Body of pancreas (tissue), 4 donors: Measurements from ENCODE around the gene DHX58. TPM values are rescaled to one million over a fixed set of nuclear protein-coding genes. Genes with fewer than 3 reads are reported as not detected.
A peak's percentile ranks its signal among the peaks of the same experiment; 100 is the strongest.

ENCODE experiments used
- ATAC-seq: fragments of 150-250 bp; one replicate; pipeline ENCODE4 v1.9.1; 2016
- DNase-seq, 4 donors: peaks; one replicate each; pipeline ENCODE4 v3.0.0-alpha.2; 2019
- H3K27ac ChIP-seq, 4 donors: fragments of 200-600 bp; sonication (generic); 1 replicate in 3 of 4; 2 replicates in 1 of 4; pipeline versions ENCODE4 v1.5.1 to v1.6.1; 2016 to 2019; ENCODE audit warnings: mild to moderate bottlenecking in 1 of 4, mixed read lengths in 1 of 4, moderate library complexity in 1 of 4
- H3K27me3 ChIP-seq, 2 donors: fragments of 200-600 bp; sonication (generic); one replicate each; pipeline ENCODE4 v1.6.0; 2016; ENCODE audit warnings: mild to moderate bottlenecking in 1 of 2
- H3K36me3 ChIP-seq, 2 donors: fragments of 200-600 bp; sonication (generic); replicated peaks in 1 of 2; 2 replicates each; pipeline ENCODE4 v1.5.1; 2016; ENCODE audit warnings: low read depth in 2 of 2; ENCODE audit not compliant: insufficient read depth in 1 of 2
- H3K4me1 ChIP-seq: fragments of 200-600 bp; sonication (generic); one replicate; pipeline ENCODE4 v1.6.0; 2016
- H3K4me3 ChIP-seq, 2 donors: fragments of 200-600 bp; sonication (generic); 1 replicate in 1 of 2; 2 replicates in 1 of 2; pipeline ENCODE4 v1.5.1; 2016 to 2019
- H3K9me3 ChIP-seq, 3 donors: fragments of 200-600 bp; sonication (generic); 1 replicate in 2 of 3; 2 replicates in 1 of 3; pipeline ENCODE4 v1.5.1; 2016
- POLR2A ChIP-seq, 3 donors: fragments of 450-650 bp; IDR thresholded peaks; one replicate each; pipeline ENCODE4 v1.6.1; 2016; ENCODE audit warnings: antibody characterized with exemption in 3 of 3, mild to moderate bottlenecking in 2 of 3
- WGBS, 2 donors: methylation state at CpG; one replicate each; pipeline ENCODE4 v1.1.5; 2017; 5-methylcytosine and 5-hydroxymethylcytosine counted together
- intact Hi-C: fragments of 100-400 bp; cut with DNase I; formaldehyde crosslinking; loops from one replicate; pipeline ENCODE4 v1.15.1; 2023
- total RNA-seq, 2 donors: library from RNA; depleted of rRNA; stranded (reverse); fragments of >200 nt; gene quantifications; one replicate each; pipeline ENCODE4 v1.1.0, GENCODE V29; 2016
- TF ChIP-seq, protein P1 (sequence below), 7 experiments: fragments of 450-650 bp in 4 of 7; fragments of 200-600 bp in 3 of 7; sonication (generic) in 3 of 7; IDR thresholded peaks; one replicate each; pipeline ENCODE4 v1.5.1; 2016 to 2019; ENCODE audit warnings: antibody characterized with exemption in 7 of 7

Gene DHX58
- total RNA-seq, 2 donors from 2014 or later: 5.7 to 19.1 TPM

DNA sequence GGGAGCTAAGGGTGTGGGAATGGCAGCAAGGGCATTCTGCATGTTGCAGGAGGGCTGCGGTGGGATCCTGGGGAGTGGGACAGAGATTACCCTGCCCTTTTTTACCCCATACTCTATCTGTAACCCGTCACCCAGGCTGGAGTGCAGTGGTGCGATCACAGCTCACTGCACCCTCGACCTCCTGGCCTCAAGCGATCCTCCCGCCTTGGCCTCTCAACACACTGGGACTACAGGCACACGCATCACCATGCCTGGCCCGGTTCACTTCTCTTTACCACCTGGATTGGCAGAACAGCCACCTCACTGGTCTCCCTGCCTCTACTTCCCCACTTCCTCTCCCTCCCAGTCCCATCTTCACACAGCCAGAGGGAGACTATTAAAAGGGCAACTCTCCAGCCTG lies 23.8 kb downstream of the DHX58 start:
- Histone ChIP-seq H3K4me3 (no peak overlapping the region), H3K27me3 (no peaks in the 10 kb centered on the region), H3K27ac (no peak overlapping the region), H3K4me1 (no peaks in the 10 kb centered on the region), H3K9me3 (no peaks in the 10 kb centered on the region), H3K36me3 (no peaks in the 10 kb centered on the region)
- DNase-seq: no peak
- intact Hi-C loops: no loop called here
- no peak for TF ChIP-seq POLR2A (IDR thresholded peaks at IDR 0.05)
- TF ChIP-seq, protein P1, sequence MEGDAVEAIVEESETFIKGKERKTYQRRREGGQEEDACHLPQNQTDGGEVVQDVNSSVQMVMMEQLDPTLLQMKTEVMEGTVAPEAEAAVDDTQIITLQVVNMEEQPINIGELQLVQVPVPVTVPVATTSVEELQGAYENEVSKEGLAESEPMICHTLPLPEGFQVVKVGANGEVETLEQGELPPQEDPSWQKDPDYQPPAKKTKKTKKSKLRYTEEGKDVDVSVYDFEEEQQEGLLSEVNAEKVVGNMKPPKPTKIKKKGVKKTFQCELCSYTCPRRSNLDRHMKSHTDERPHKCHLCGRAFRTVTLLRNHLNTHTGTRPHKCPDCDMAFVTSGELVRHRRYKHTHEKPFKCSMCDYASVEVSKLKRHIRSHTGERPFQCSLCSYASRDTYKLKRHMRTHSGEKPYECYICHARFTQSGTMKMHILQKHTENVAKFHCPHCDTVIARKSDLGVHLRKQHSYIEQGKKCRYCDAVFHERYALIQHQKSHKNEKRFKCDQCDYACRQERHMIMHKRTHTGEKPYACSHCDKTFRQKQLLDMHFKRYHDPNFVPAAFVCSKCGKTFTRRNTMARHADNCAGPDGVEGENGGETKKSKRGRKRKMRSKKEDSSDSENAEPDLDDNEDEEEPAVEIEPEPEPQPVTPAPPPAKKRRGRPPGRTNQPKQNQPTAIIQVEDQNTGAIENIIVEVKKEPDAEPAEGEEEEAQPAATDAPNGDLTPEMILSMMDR (IDR thresholded peaks at IDR 0.05): no peak
- 82 to 87% methylated on average over 7 to 8 of the region's 8 CpGs for WGBS, 2 donors
- no peak for ATAC-seq

DNA sequence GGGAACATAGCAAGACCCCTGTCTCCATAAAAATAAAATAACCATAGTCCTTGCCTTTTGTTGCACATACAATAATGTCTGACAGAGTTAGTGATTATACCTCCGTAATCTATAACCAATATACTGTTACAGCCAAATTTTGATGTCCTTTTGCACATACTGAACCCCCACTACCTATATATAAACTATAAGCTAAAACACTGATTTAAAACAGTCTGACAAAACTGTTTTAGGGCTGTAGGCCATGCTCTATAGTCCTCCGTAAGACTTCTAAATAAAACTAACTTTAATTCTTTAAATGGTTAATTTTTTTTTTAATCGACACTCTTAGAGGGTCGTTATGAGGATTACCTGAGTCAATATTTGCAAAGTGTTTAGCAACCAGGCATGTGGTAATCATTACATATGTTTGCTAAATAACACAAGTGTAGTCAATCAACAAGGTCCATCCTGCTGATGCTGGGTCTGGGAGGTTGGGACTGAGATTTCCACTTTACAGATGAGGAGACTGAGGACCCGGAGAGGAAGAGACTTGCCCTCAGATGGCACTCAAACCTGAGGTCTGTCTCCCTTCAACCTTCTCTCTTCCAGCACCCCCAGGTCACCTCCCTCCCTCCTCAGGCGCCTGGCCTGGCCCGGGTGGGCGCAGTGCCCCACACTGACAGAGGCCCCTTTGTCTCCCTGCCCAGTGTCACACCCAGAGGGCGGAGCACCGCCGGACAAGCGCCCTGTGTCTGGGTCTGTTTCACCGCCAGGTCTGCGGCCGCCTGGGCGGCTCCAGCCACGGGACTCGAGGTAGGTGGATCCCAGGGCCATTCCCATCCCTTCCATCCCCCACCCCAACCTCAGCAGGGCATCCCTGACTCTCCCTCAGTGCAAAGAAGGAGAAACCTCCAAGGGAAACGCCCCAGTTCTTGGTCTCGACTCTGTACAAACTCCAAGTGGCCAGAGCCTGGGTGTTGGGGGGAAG lies 24.5 kb downstream of the DHX58 start:
- Histone ChIP-seq H3K27ac (no peak overlapping the region), H3K4me1 (no peaks in the 10 kb centered on the region), H3K27me3 (no peaks in the 10 kb centered on the region), H3K4me3 (no peak overlapping the region), H3K9me3 (no peaks in the 10 kb centered on the region), H3K36me3 (no peaks in the 10 kb centered on the region)
- TF ChIP-seq, protein P1 (IDR thresholded peaks at IDR 0.05): no peak
- no peak for TF ChIP-seq POLR2A (IDR thresholded peaks at IDR 0.05)
- intact Hi-C loops: no loop called here
- DNase-seq (peak in 1 of 4 donors; percentile 29), ATAC-seq (no peak)
- 28% methylated on average over 11 to 20 of the region's 20 CpGs for WGBS, 2 donors

DNA sequence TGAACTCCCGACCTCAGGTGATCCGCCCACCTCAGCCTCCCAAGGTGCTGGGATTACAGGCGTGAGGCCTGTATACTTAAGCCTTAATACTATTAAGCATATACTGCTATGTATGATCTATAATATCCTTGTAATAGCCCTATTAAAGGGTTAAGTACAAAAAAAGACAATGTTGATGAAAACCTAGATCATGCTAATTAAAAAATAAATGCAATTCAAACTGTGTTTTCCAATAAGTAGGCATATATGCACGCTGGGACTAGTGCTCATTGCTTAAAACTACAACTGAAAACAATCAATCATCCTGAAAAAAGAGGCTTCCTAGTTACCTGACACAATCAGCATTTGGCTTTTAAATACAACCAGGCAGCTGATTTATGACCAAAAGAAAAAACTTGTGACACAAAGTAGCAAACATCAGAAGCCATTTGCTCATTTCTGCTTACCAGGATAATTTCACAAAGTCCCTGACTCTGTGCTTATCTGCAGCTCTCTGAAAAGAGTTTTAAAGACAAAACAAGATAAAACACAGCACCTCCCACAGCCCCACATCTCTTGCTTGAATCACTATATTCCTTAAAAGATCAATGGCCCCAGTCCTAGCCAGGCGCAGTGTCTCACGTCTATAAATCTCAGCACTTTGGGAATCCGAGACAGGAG lies 25.3 kb downstream of the DHX58 start:
- DNase-seq (no peak), ATAC-seq (no peak)
- 68 to 72% methylated on average over 7 of the region's 7 CpGs for WGBS, 2 donors
- Histone ChIP-seq H3K4me1 (no peaks in the 10 kb centered on the region), H3K36me3 (no peaks in the 10 kb centered on the region), H3K4me3 (no peak overlapping the region), H3K27me3 (no peaks in the 10 kb centered on the region), H3K9me3 (no peaks in the 10 kb centered on the region), H3K27ac (no peak overlapping the region)
- intact Hi-C loops: no loop called here
- no peak for TF ChIP-seq POLR2A (IDR thresholded peaks at IDR 0.05)
- TF ChIP-seq, protein P1 (IDR thresholded peaks at IDR 0.05): no peak

DNA sequence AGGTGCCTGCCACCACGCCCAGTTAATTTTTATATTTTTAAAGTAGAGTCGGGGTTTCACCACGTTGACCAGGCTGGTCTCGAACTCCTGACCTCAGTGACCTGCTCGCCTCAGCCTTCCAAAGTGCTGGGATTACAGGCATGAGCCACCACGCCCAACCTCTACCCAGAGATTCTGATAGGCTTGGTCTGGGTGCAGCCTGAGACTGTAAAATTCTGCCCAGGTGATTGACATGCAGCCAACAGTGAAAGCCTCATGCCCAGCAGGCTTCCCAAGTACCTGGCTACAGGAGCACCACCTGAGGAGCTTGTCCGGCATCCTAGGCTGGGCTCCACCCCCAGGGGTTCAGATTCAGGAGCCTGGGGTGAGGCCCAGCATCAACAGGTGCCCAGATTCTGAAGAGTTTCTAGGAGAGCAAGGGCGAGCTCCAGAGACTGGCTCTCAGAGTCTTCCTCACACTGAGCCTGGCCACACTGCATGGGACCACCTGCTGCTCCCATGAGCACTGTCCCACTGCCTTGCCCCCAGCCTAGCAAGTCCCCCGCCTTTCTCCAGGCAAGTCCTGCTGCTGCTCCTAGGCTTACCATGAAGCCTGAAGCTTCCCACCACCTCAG lies 30.9 kb downstream of the DHX58 start:
- H3K36me3 ChIP-seq: no peaks in the 10 kb centered on the region
- TF ChIP-seq, protein P1 (IDR thresholded peaks at IDR 0.05): no peak
- no peak for TF ChIP-seq POLR2A (IDR thresholded peaks at IDR 0.05)
- no peak overlapping the region for H3K4me3 ChIP-seq
- H3K4me1 ChIP-seq: no peaks in the 10 kb centered on the region
- ATAC-seq: no peak
- WGBS, 2 donors: 82 to 83% methylated on average over 8 to 9 of the region's 9 CpGs
- H3K9me3 ChIP-seq: no peaks in the 10 kb centered on the region
- intact Hi-C loops: no loop called here
- no peaks in the 10 kb centered on the region for H3K27me3 ChIP-seq
- DNase-seq: no peak
- H3K27ac ChIP-seq: no peak overlapping the region
